Activated T-cell treated with anti-CD3 and anti-CD28 coated beads, Interleukin-2, amount 50 U/mL, for 72 hours (primary cell): Measurements from ENCODE around the gene DCAF7. TPM values are rescaled to one million over a fixed set of nuclear protein-coding genes. Genes with fewer than 3 reads are reported as not detected.

ENCODE experiments used
- ATAC-seq, 2 donors: fragments of 150-1000 bp; cut with Tn5 transposase; replicated peaks in 1 of 2; 2 replicates each; pipeline ENCODE4 v1.10.0; 2021; ENCODE audit warnings: moderate library complexity in 2 of 2, mild to moderate bottlenecking in 1 of 2
- DNase-seq, 2 donors: peaks; one replicate each; pipeline ENCODE4 v3.0.0; 2021 to 2022; ENCODE audit warnings: mixed read lengths in 1 of 2
- H3K27ac Mint-ChIP-seq: one replicate; pipeline ENCODE4 v1.8.0; 2022; ENCODE audit warnings: mild to moderate bottlenecking, moderate library complexity, mixed read lengths
- H3K27me3 Mint-ChIP-seq: one replicate; pipeline ENCODE4 v1.8.0; 2022; ENCODE audit warnings: low read depth, mixed read lengths
- H3K36me3 Mint-ChIP-seq, 2 donors: one replicate each; pipeline ENCODE4 v1.8.0; 2022; ENCODE audit warnings: mixed read lengths in 2 of 2, mild to moderate bottlenecking in 1 of 2; ENCODE audit not compliant: insufficient read depth in 2 of 2
- H3K4me1 Mint-ChIP-seq: one replicate; pipeline ENCODE4 v1.8.0; 2022; ENCODE audit warnings: low read depth, mixed read lengths
- H3K4me3 Mint-ChIP-seq, 2 donors: one replicate each; pipeline ENCODE4 v1.8.0; 2022; ENCODE audit warnings: mild to moderate bottlenecking in 2 of 2, mixed read lengths in 2 of 2, moderate library complexity in 2 of 2
- H3K9me3 Mint-ChIP-seq, 2 donors: one replicate each; pipeline ENCODE4 v1.8.0; 2022; ENCODE audit warnings: mixed read lengths in 2 of 2
- total RNA-seq, 2 donors: library from RNA; stranded (reverse); gene quantifications; one replicate each; pipeline ENCODE4 v1.2.3, GENCODE V29; 2022

The DCAF7 gene
- 100 to 1,000 TPM; 124 to 126 TPM for total RNA-seq

- ATAC-seq: peak; percentile 95 to 96
- Mint-ChIP-seq H3K27ac (peak within 1 kb of the TSS; percentile 95), H3K9me3 (no peaks in the 10 kb centered on the region), H3K4me1 (peaks cover 40% of the 10 kb centered on the region), H3K27me3 (no peaks in the 10 kb centered on the region), H3K4me3 (peak within 1 kb of the TSS; percentile 94 to 95), H3K36me3 (peaks cover 8 to 11% of the 10 kb centered on the region in 2 donors)
- DNase-seq: peak; percentile 99 to 100
Observed at GRCh38 chr17:63549946-63550816, at the start of gene DCAF7. Gene DCAF7 (plus strand): TSS chr17:63550477. CDS start chr17:63550678, 201 bp downstream.

GRCh38 chr17:63500543-63501390 is 49.5 kb upstream of the DCAF7 start:
- no peak for DNase-seq
- Mint-ChIP-seq H3K9me3 (peaks cover 4% of the 10 kb centered on the region in 2 donors), H3K4me3 (no peak overlapping the region), H3K27ac (peak overlapping the region; percentile 10), H3K27me3 (peaks cover 39% of the 10 kb centered on the region), H3K4me1 (no peaks in the 10 kb centered on the region), H3K36me3 (peaks cover 2 to 4% of the 10 kb centered on the region in 2 donors)
- ATAC-seq: no peak

- DNase-seq (no peak), ATAC-seq (no peak)
- Mint-ChIP-seq H3K36me3 (peaks cover 2 to 4% of the 10 kb centered on the region in 2 donors), H3K27ac (no peak overlapping the region), H3K27me3 (peaks cover 43% of the 10 kb centered on the region), H3K4me3 (no peak overlapping the region), H3K9me3 (peaks cover 4 to 5% of the 10 kb centered on the region in 2 donors), H3K4me1 (no peaks in the 10 kb centered on the region)
Observed at GRCh38 chr17:63503341-63503705, 47.0 kb upstream of the DCAF7 start.

- no peak for ATAC-seq
- DNase-seq: no peak
- H3K27ac Mint-ChIP-seq: no peak overlapping the region
- H3K9me3 Mint-ChIP-seq: peaks cover 4 to 5% of the 10 kb centered on the region in 2 donors
- H3K36me3 Mint-ChIP-seq: peaks cover 2 to 4% of the 10 kb centered on the region in 2 donors
- no peaks in the 10 kb centered on the region for H3K4me1 Mint-ChIP-seq
- H3K4me3 Mint-ChIP-seq: no peak overlapping the region
- H3K27me3 Mint-ChIP-seq: peaks cover 43% of the 10 kb centered on the region
Observed at GRCh38 chr17:63504261-63504660, 46.0 kb upstream of the DCAF7 start.

GRCh38 chr17:63505341-63505740 is 44.9 kb upstream of the DCAF7 start:
- ATAC-seq (no peak), DNase-seq (no peak)
- Mint-ChIP-seq H3K4me1 (no peaks in the 10 kb centered on the region), H3K27ac (no peak overlapping the region), H3K4me3 (no peak overlapping the region), H3K36me3 (peaks cover 2 to 4% of the 10 kb centered on the region in 2 donors), H3K9me3 (peaks cover 4 to 5% of the 10 kb centered on the region in 2 donors), H3K27me3 (peaks cover 43% of the 10 kb centered on the region)

- Mint-ChIP-seq H3K4me3 (no peak overlapping the region), H3K27ac (no peak overlapping the region), H3K36me3 (peaks cover 2 to 4% of the 10 kb centered on the region in 2 donors), H3K9me3 (peaks cover 4 to 5% of the 10 kb centered on the region in 2 donors), H3K4me1 (no peaks in the 10 kb centered on the region), H3K27me3 (peaks cover 30% of the 10 kb centered on the region)
- DNase-seq: no peak
- no peak for ATAC-seq
Observed at GRCh38 chr17:63506627-63507026, 43.6 kb upstream of the DCAF7 start.

GRCh38 chr17:63511331-63511730 is 38.9 kb upstream of the DCAF7 start:
- no peak for ATAC-seq
- no peak for DNase-seq

GRCh38 chr17:63512388-63512787 is 37.9 kb upstream of the DCAF7 start:
- Mint-ChIP-seq H3K4me3 (no peak overlapping the region), H3K36me3 (no peaks in the 10 kb centered on the region), H3K9me3 (no peaks in the 10 kb centered on the region), H3K27me3 (peaks cover 16% of the 10 kb centered on the region), H3K27ac (no peak overlapping the region), H3K4me1 (peaks cover 18% of the 10 kb centered on the region)
- DNase-seq (no peak), ATAC-seq (no peak)

More at GRCh38 chr17:63511331-63511730, 38.9 kb upstream of the DCAF7 start:
- Mint-ChIP-seq H3K4me1 (peaks cover 9% of the 10 kb centered on the region), H3K9me3 (no peaks in the 10 kb centered on the region), H3K27me3 (peaks cover 16% of the 10 kb centered on the region), H3K27ac (no peak overlapping the region), H3K4me3 (no peak overlapping the region), H3K36me3 (no peaks in the 10 kb centered on the region)

GRCh38 chr17:63512896-63513644 is 37.2 kb upstream of the DCAF7 start:
- Mint-ChIP-seq H3K27ac (no peak overlapping the region), H3K27me3 (peaks cover 16% of the 10 kb centered on the region), H3K4me3 (no peak overlapping the region), H3K36me3 (no peaks in the 10 kb centered on the region), H3K9me3 (no peaks in the 10 kb centered on the region), H3K4me1 (peaks cover 24% of the 10 kb centered on the region)
- ATAC-seq: no peak
- no peak for DNase-seq

- H3K4me1 Mint-ChIP-seq: peaks cover 24% of the 10 kb centered on the region
- no peaks in the 10 kb centered on the region for H3K36me3 Mint-ChIP-seq
- no peak overlapping the region for H3K4me3 Mint-ChIP-seq
- H3K27ac Mint-ChIP-seq: no peak overlapping the region
- no peaks in the 10 kb centered on the region for H3K9me3 Mint-ChIP-seq
- no peak for DNase-seq
- peaks cover 21% of the 10 kb centered on the region for H3K27me3 Mint-ChIP-seq
- no peak for ATAC-seq
Observed at GRCh38 chr17:63514477-63514876, 35.8 kb upstream of the DCAF7 start.

GRCh38 chr17:63514974-63515373 is 35.3 kb upstream of the DCAF7 start:
- Mint-ChIP-seq H3K36me3 (no peaks in the 10 kb centered on the region), H3K9me3 (no peaks in the 10 kb centered on the region), H3K27ac (no peak overlapping the region), H3K27me3 (peaks cover 21% of the 10 kb centered on the region), H3K4me3 (no peak overlapping the region), H3K4me1 (peaks cover 24% of the 10 kb centered on the region)
- ATAC-seq (peak in 1 of 2 donors; percentile 14), DNase-seq (no peak)

- Mint-ChIP-seq H3K27me3 (peaks cover 21% of the 10 kb centered on the region), H3K4me3 (no peak overlapping the region), H3K36me3 (no peaks in the 10 kb centered on the region), H3K9me3 (no peaks in the 10 kb centered on the region), H3K4me1 (peaks cover 24% of the 10 kb centered on the region), H3K27ac (no peak overlapping the region)
- DNase-seq: no peak
- no peak for ATAC-seq
Observed at GRCh38 chr17:63515426-63515825, 34.9 kb upstream of the DCAF7 start.
